NB4 (cell line): ENCODE results near the gene MMP1.

Experiments
- CTCF ChIP-seq: IDR thresholded peaks from one replicate; pipeline ENCODE4 v1.5.1; 2012; ENCODE audit warnings: low read depth, low read length
- POLR2A ChIP-seq: IDR thresholded peaks from 2 replicates; pipeline ENCODE4 v1.6.1; 2011; ENCODE audit warnings: mild to moderate bottlenecking; ENCODE audit not compliant: insufficient read length; ENCODE audit errors: extremely low read depth

- TF ChIP-seq POLR2A: no peak
- TF ChIP-seq CTCF: no peak
Observed at GRCh38 chr11:102837646-102838045, 39.7 kb upstream of the MMP1 start.
